ENCODE data around the gene PLA2G2F.

PLA2G2F gene

GRCh38 chr1:20189664-20190063 lies 50.5 kb downstream of the PLA2G2F start:
- H3K27me3 ChIP-seq (ENCODE audit: control insufficient read depth in 1 of 2, insufficient read depth in 2 of 2, low read length in 2 of 2): no peaks in the 10 kb centered on the region

GRCh38 chr1:20190256-20191160 lies 51.4 kb downstream of the PLA2G2F start:
- H3K27me3 ChIP-seq (ENCODE audit: control insufficient read depth in 1 of 2, insufficient read depth in 2 of 2, low read length in 2 of 2): no peaks in the 10 kb centered on the region
- H3K9me3 ChIP-seq (ENCODE audit: control insufficient read depth in 1 of 2, low read length in 2 of 2): no peaks in the 10 kb centered on the region
- no peak overlapping the region for H3K4me3 ChIP-seq (ENCODE audit: low read depth in 1 of 2, low read length in 2 of 2)
- H3K36me3 ChIP-seq (ENCODE audit: control insufficient read depth in 1 of 2, insufficient read depth in 2 of 2, low read length in 2 of 2): no peaks in the 10 kb centered on the region
- H3K27ac ChIP-seq (ENCODE audit: low read depth, low read length): no peak overlapping the region
- peaks cover 18 to 24% of the 10 kb centered on the region in 2 donors for H3K4me1 ChIP-seq (ENCODE audit: control insufficient read depth in 1 of 2, insufficient read depth in 2 of 2, low read length in 2 of 2)
- no peak overlapping the region for H3K9ac ChIP-seq (ENCODE audit: low read depth in 1 of 2, low read length in 2 of 2)

More at GRCh38 chr1:20189664-20190063, 50.5 kb downstream of the PLA2G2F start:
- H3K4me1 ChIP-seq (ENCODE audit: control insufficient read depth in 1 of 2, insufficient read depth in 2 of 2, low read length in 2 of 2): peaks cover 14 to 17% of the 10 kb centered on the region in 2 donors
- no peaks in the 10 kb centered on the region for H3K36me3 ChIP-seq (ENCODE audit: control insufficient read depth in 1 of 2, insufficient read depth in 2 of 2, low read length in 2 of 2)
- no peaks in the 10 kb centered on the region for H3K9me3 ChIP-seq (ENCODE audit: control insufficient read depth in 1 of 2, low read length in 2 of 2)
- H3K9ac ChIP-seq (ENCODE audit: low read depth in 1 of 2, low read length in 2 of 2): no peak overlapping the region
- no peak overlapping the region for H3K4me3 ChIP-seq (ENCODE audit: low read depth in 1 of 2, low read length in 2 of 2)
- H3K27ac ChIP-seq (ENCODE audit: low read depth, low read length): no peak overlapping the region

GRCh38 chr1:20191266-20191825 lies 52.2 kb downstream of the PLA2G2F start:
- Histone ChIP-seq H3K9ac (ENCODE audit: low read depth in 1 of 2, low read length in 2 of 2) (no peak overlapping the region), H3K36me3 (ENCODE audit: control insufficient read depth in 1 of 2, insufficient read depth in 2 of 2, low read length in 2 of 2) (no peaks in the 10 kb centered on the region), H3K9me3 (ENCODE audit: control insufficient read depth in 1 of 2, low read length in 2 of 2) (no peaks in the 10 kb centered on the region), H3K4me1 (ENCODE audit: control insufficient read depth in 1 of 2, insufficient read depth in 2 of 2, low read length in 2 of 2) (peaks cover 18 to 19% of the 10 kb centered on the region in 2 donors), H3K27me3 (ENCODE audit: control insufficient read depth in 1 of 2, insufficient read depth in 2 of 2, low read length in 2 of 2) (no peaks in the 10 kb centered on the region), H3K4me3 (ENCODE audit: low read depth in 1 of 2, low read length in 2 of 2) (no peak overlapping the region), H3K27ac (ENCODE audit: low read depth, low read length) (no peak overlapping the region)

DNA sequence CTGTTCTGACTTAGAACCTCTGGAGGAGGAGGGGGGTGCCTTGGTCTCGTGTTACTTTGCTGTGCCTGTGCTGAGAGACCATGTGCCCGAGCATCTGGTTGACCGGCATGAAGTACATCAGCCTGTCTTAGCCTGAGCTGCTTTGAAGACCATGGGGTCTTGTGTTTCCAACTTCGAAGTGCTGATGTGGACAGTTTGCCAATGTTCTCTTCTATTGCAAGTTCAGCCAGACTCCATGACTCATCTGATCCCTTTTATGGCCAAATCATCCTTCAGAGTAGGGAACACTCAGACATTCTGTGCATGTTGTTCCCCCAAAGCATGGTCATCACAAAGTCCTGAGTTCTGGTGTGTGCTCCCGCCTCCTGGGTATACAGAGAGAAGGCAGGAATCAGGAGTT lies 53.2 kb downstream of the PLA2G2F start:
- H3K4me3 ChIP-seq (ENCODE audit: low read depth in 1 of 2, low read length in 2 of 2): no peak overlapping the region
- H3K9me3 ChIP-seq (ENCODE audit: control insufficient read depth in 1 of 2, low read length in 2 of 2): no peaks in the 10 kb centered on the region
- no peaks in the 10 kb centered on the region for H3K36me3 ChIP-seq (ENCODE audit: control insufficient read depth in 1 of 2, insufficient read depth in 2 of 2, low read length in 2 of 2)
- no peak overlapping the region for H3K27ac ChIP-seq (ENCODE audit: low read depth, low read length)
- H3K27me3 ChIP-seq (ENCODE audit: control insufficient read depth in 1 of 2, insufficient read depth in 2 of 2, low read length in 2 of 2): no peaks in the 10 kb centered on the region
- H3K4me1 ChIP-seq (ENCODE audit: control insufficient read depth in 1 of 2, insufficient read depth in 2 of 2, low read length in 2 of 2): peaks cover 9 to 12% of the 10 kb centered on the region in 2 donors
- no peak overlapping the region for H3K9ac ChIP-seq (ENCODE audit: low read depth in 1 of 2, low read length in 2 of 2)

DNA sequence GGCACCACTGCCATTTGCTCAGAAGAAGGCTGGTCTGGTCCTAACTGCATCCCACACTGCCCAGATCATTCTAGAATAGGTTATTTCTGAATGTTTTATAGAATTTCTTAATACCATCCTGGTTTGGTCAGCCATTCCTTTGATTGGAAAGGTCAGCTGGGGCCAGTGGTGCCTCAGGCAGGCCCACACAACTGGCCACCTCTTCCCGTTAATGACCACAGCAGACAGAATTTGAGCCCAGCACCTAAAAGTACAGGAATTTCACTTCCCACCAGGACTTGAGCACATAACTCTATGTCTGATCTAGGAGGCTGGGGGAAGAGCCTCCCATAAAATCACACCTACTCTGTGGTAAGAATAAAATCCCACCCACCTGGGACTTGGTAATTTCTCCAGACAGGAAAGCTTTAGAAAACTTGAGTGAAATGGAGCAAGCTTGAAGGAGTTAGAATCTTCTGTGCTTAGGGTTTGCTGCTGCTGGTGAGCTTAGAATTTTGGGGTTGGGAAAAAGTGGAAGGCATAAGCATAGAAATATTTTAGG lies 53.8 kb downstream of the PLA2G2F start:
- Histone ChIP-seq H3K4me3 (ENCODE audit: low read depth in 1 of 2, low read length in 2 of 2) (no peak overlapping the region), H3K4me1 (ENCODE audit: control insufficient read depth in 1 of 2, insufficient read depth in 2 of 2, low read length in 2 of 2) (peaks cover 6 to 7% of the 10 kb centered on the region in 2 donors), H3K9me3 (ENCODE audit: control insufficient read depth in 1 of 2, low read length in 2 of 2) (no peaks in the 10 kb centered on the region), H3K27me3 (ENCODE audit: control insufficient read depth in 1 of 2, insufficient read depth in 2 of 2, low read length in 2 of 2) (no peaks in the 10 kb centered on the region), H3K36me3 (ENCODE audit: control insufficient read depth in 1 of 2, insufficient read depth in 2 of 2, low read length in 2 of 2) (no peaks in the 10 kb centered on the region), H3K9ac (ENCODE audit: low read depth in 1 of 2, low read length in 2 of 2) (no peak overlapping the region), H3K27ac (ENCODE audit: low read depth, low read length) (no peak overlapping the region)

DNA sequence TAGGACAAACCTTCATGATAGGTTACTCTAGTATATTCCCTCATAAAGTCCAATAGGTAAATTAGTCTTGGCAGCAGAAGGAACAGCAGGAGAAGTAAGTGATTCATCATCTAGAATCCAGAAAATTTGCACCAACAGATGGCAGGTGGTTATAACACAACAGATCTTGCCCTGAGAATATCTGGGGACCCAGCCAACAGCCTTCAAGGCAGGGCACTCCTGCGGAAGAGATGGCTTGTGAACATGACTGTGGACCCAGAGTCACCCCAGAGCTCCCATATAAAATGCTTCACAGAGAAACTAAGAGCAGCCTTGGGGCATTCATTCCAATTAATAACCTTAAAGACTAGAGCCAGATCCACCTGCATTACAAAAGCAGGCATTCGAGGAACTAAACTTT lies 55.1 kb downstream of the PLA2G2F start:
- no peaks in the 10 kb centered on the region for H3K36me3 ChIP-seq (ENCODE audit: control insufficient read depth in 1 of 2, insufficient read depth in 2 of 2, low read length in 2 of 2)
- H3K9ac ChIP-seq (ENCODE audit: low read depth in 1 of 2, low read length in 2 of 2): no peak overlapping the region
- H3K27ac ChIP-seq (ENCODE audit: low read depth, low read length): no peak overlapping the region
- H3K4me1 ChIP-seq (ENCODE audit: control insufficient read depth in 1 of 2, insufficient read depth in 2 of 2, low read length in 2 of 2): peaks cover 6 to 8% of the 10 kb centered on the region in 2 donors
- H3K4me3 ChIP-seq (ENCODE audit: low read depth in 1 of 2, low read length in 2 of 2): no peak overlapping the region
- no peaks in the 10 kb centered on the region for H3K9me3 ChIP-seq (ENCODE audit: control insufficient read depth in 1 of 2, low read length in 2 of 2)
- H3K27me3 ChIP-seq (ENCODE audit: control insufficient read depth in 1 of 2, insufficient read depth in 2 of 2, low read length in 2 of 2): no peaks in the 10 kb centered on the region

GRCh38 chr1:20194757-20195461 lies 55.8 kb downstream of the PLA2G2F start:
- Histone ChIP-seq H3K9me3 (ENCODE audit: control insufficient read depth in 1 of 2, low read length in 2 of 2) (no peaks in the 10 kb centered on the region), H3K27ac (ENCODE audit: low read depth, low read length) (no peak overlapping the region), H3K4me1 (ENCODE audit: control insufficient read depth in 1 of 2, insufficient read depth in 2 of 2, low read length in 2 of 2) (peaks cover 6 to 10% of the 10 kb centered on the region in 2 donors), H3K4me3 (ENCODE audit: low read depth in 1 of 2, low read length in 2 of 2) (peak overlapping the region; percentile 3 to 25), H3K27me3 (ENCODE audit: control insufficient read depth in 1 of 2, insufficient read depth in 2 of 2, low read length in 2 of 2) (no peaks in the 10 kb centered on the region), H3K36me3 (ENCODE audit: control insufficient read depth in 1 of 2, insufficient read depth in 2 of 2, low read length in 2 of 2) (no peaks in the 10 kb centered on the region), H3K9ac (ENCODE audit: low read depth in 1 of 2, low read length in 2 of 2) (no peak overlapping the region)

DNA sequence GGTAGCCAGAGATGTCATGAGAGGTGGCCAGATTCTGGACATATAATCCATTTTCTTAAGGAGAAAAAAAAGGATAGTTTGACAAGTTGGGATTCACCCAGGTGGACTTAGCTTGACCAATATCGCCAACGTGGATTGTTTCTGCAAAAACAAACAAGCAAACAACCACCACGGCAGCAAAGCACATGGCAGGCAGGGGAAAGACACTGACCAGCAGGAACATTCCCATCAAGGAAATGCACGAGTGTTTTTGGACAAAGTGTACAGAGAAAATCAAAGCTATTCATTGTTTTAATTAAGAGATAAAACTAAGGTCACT lies 56.3 kb downstream of the PLA2G2F start:
- no peaks in the 10 kb centered on the region for H3K27me3 ChIP-seq (ENCODE audit: control insufficient read depth in 1 of 2, insufficient read depth in 2 of 2, low read length in 2 of 2)
- no peak overlapping the region for H3K9ac ChIP-seq (ENCODE audit: low read depth in 1 of 2, low read length in 2 of 2)
- peaks cover 6 to 10% of the 10 kb centered on the region in 2 donors for H3K4me1 ChIP-seq (ENCODE audit: control insufficient read depth in 1 of 2, insufficient read depth in 2 of 2, low read length in 2 of 2)
- H3K9me3 ChIP-seq (ENCODE audit: control insufficient read depth in 1 of 2, low read length in 2 of 2): no peaks in the 10 kb centered on the region
- H3K36me3 ChIP-seq (ENCODE audit: control insufficient read depth in 1 of 2, insufficient read depth in 2 of 2, low read length in 2 of 2): no peaks in the 10 kb centered on the region
- H3K27ac ChIP-seq (ENCODE audit: low read depth, low read length): no peak overlapping the region
- H3K4me3 ChIP-seq (ENCODE audit: low read depth in 1 of 2, low read length in 2 of 2): no peak overlapping the region

GRCh38 chr1:20197329-20197791 lies 58.2 kb downstream of the PLA2G2F start:
- Histone ChIP-seq H3K27me3 (ENCODE audit: control insufficient read depth in 1 of 2, insufficient read depth in 2 of 2, low read length in 2 of 2) (no peaks in the 10 kb centered on the region), H3K27ac (ENCODE audit: low read depth, low read length) (no peak overlapping the region), H3K36me3 (ENCODE audit: control insufficient read depth in 1 of 2, insufficient read depth in 2 of 2, low read length in 2 of 2) (no peaks in the 10 kb centered on the region), H3K4me1 (ENCODE audit: control insufficient read depth in 1 of 2, insufficient read depth in 2 of 2, low read length in 2 of 2) (peaks cover 6 to 10% of the 10 kb centered on the region in 2 donors), H3K4me3 (ENCODE audit: low read depth in 1 of 2, low read length in 2 of 2) (no peak overlapping the region), H3K9me3 (ENCODE audit: control insufficient read depth in 1 of 2, low read length in 2 of 2) (no peaks in the 10 kb centered on the region), H3K9ac (ENCODE audit: low read depth in 1 of 2, low read length in 2 of 2) (no peak overlapping the region)

GRCh38 chr1:20198296-20198695 lies 59.2 kb downstream of the PLA2G2F start:
- no peaks in the 10 kb centered on the region for H3K27me3 ChIP-seq (ENCODE audit: control insufficient read depth in 1 of 2, insufficient read depth in 2 of 2, low read length in 2 of 2)
- H3K9me3 ChIP-seq (ENCODE audit: control insufficient read depth in 1 of 2, low read length in 2 of 2): no peaks in the 10 kb centered on the region
- H3K4me3 ChIP-seq (ENCODE audit: low read depth in 1 of 2, low read length in 2 of 2): no peak overlapping the region
- H3K36me3 ChIP-seq (ENCODE audit: control insufficient read depth in 1 of 2, insufficient read depth in 2 of 2, low read length in 2 of 2): no peaks in the 10 kb centered on the region
- no peak overlapping the region for H3K27ac ChIP-seq (ENCODE audit: low read depth, low read length)
- H3K4me1 ChIP-seq (ENCODE audit: control insufficient read depth in 1 of 2, insufficient read depth in 2 of 2, low read length in 2 of 2): peaks cover 6 to 10% of the 10 kb centered on the region in 2 donors
- no peak overlapping the region for H3K9ac ChIP-seq (ENCODE audit: low read depth in 1 of 2, low read length in 2 of 2)
